Fibroblast of mammary gland (primary cell): ENCODE measurements around the gene ABCA1.
A peak's percentile ranks its signal among the peaks of the same experiment; 100 is the strongest.
"Not testable (repeated sequence)": the region's sequence is repeated elsewhere in the genome, so short reads cannot be mapped to it uniquely, and the experiment has no call there.

Experiments
- DNase-seq: peaks from one replicate; pipeline ENCODE4 v3.0.0-alpha.2; 2010; ENCODE audit warnings: low read depth
- H3K4me3 ChIP-seq: 2 replicates; pipeline ENCODE4 v1.5.1; 2011; ENCODE audit warnings: low read depth, mild to moderate bottlenecking, low read length, moderate library complexity; ENCODE audit not compliant: control insufficient read depth
- TF ChIP-seq, protein P1 (sequence below): conservative IDR thresholded peaks from 2 replicates; pipeline ENCODE4 v1.5.1; 2011; ENCODE audit warnings: low read depth, low read length, inconsistent platforms; ENCODE audit not compliant: control insufficient read depth, insufficient read depth

Gene ABCA1, protein sequence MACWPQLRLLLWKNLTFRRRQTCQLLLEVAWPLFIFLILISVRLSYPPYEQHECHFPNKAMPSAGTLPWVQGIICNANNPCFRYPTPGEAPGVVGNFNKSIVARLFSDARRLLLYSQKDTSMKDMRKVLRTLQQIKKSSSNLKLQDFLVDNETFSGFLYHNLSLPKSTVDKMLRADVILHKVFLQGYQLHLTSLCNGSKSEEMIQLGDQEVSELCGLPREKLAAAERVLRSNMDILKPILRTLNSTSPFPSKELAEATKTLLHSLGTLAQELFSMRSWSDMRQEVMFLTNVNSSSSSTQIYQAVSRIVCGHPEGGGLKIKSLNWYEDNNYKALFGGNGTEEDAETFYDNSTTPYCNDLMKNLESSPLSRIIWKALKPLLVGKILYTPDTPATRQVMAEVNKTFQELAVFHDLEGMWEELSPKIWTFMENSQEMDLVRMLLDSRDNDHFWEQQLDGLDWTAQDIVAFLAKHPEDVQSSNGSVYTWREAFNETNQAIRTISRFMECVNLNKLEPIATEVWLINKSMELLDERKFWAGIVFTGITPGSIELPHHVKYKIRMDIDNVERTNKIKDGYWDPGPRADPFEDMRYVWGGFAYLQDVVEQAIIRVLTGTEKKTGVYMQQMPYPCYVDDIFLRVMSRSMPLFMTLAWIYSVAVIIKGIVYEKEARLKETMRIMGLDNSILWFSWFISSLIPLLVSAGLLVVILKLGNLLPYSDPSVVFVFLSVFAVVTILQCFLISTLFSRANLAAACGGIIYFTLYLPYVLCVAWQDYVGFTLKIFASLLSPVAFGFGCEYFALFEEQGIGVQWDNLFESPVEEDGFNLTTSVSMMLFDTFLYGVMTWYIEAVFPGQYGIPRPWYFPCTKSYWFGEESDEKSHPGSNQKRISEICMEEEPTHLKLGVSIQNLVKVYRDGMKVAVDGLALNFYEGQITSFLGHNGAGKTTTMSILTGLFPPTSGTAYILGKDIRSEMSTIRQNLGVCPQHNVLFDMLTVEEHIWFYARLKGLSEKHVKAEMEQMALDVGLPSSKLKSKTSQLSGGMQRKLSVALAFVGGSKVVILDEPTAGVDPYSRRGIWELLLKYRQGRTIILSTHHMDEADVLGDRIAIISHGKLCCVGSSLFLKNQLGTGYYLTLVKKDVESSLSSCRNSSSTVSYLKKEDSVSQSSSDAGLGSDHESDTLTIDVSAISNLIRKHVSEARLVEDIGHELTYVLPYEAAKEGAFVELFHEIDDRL (N-terminal part only)

DNA sequence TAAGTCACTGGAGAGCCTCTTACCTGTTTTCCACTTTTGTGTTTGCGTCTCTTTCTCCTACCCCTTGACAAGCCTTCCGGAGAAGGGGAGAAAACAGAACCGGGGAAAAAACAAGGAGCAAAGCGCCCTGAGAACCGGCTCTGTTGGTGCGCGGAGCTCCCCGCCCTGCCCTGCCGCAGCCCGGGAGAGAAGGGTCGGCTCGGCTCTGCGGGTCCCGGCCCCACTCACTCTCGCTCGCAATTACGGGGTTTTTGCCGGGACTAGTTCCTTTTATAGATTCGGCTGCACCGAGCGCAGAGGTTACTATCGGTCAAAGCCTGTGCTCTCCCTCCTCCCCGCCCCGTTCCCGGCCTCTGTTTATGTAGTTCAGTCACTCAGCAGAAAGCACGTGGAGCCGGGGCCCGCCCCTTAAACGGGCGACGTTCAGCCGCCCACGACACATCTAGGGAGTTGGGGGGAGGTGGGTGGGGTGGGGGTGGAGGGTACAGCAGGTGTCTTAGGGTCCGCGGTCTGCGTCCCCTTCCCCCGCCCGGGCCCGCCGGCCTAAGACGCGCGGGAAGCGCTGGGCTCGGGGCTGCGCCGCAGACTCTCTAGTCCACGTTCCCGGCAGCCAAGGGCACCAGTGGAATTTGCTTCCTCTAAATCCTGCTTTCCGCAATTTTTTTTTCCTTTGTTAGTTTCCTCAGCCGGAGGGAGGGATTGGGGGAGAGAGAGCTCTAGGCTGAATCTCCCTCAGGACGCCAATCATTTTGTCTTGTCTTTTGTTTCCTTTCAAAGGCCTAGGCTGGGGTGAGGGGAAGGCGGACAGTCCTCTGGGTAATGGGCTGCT lies at the start of gene ABCA1:
ABCA1 (minus strand) TSS at position 244 of the 829 bp plus-strand sequence. CDS start 24,476 bp downstream, outside the sequence.
- TF ChIP-seq, protein P1, sequence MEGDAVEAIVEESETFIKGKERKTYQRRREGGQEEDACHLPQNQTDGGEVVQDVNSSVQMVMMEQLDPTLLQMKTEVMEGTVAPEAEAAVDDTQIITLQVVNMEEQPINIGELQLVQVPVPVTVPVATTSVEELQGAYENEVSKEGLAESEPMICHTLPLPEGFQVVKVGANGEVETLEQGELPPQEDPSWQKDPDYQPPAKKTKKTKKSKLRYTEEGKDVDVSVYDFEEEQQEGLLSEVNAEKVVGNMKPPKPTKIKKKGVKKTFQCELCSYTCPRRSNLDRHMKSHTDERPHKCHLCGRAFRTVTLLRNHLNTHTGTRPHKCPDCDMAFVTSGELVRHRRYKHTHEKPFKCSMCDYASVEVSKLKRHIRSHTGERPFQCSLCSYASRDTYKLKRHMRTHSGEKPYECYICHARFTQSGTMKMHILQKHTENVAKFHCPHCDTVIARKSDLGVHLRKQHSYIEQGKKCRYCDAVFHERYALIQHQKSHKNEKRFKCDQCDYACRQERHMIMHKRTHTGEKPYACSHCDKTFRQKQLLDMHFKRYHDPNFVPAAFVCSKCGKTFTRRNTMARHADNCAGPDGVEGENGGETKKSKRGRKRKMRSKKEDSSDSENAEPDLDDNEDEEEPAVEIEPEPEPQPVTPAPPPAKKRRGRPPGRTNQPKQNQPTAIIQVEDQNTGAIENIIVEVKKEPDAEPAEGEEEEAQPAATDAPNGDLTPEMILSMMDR: no peak
- DNase-seq: peak; percentile 77
- H3K4me3 ChIP-seq: peak within 1 kb of the TSS; percentile 71

GRCh38 chr9:104977580-104977979 lies 49.6 kb upstream of the ABCA1 start:
- TF ChIP-seq, protein P1: no peak
- H3K4me3 ChIP-seq: no peak overlapping the region
- DNase-seq: no peak

GRCh38 chr9:104977168-104977567 lies 49.2 kb upstream of the ABCA1 start:
- TF ChIP-seq, protein P1: no peak
- no peak for DNase-seq
- no peak overlapping the region for H3K4me3 ChIP-seq

DNA sequence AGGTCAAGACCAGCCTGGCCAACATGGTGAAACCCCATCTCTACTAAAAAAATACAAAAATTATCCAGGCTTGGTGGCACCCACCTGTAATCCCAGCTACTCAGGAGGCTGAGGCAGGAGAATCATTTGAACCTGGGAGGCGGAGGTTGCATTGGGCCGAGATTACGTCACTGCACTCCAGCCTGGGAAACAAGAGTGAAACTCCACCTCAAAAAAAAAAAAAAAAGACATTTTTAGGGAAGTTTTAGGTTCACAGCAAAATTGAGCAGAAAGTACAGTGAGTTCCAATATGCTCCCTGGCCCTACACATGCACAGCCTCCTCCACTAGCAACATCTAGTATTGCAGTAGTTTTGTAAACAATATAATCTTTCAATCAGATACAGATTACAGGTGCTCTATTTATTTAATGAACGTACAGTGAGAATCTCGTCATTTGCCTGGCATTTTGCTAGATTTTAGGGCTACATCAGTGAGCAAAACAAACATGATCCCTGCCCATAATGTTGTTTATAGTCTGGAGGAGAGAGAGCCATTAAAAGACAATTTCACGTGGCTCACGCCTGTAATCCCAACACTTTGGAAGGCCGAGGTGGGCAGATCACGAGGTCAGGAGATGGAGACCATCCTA lies 48.1 kb upstream of the ABCA1 start:
- H3K4me3 ChIP-seq, DNase-seq: not testable (repeated sequence)

DNA sequence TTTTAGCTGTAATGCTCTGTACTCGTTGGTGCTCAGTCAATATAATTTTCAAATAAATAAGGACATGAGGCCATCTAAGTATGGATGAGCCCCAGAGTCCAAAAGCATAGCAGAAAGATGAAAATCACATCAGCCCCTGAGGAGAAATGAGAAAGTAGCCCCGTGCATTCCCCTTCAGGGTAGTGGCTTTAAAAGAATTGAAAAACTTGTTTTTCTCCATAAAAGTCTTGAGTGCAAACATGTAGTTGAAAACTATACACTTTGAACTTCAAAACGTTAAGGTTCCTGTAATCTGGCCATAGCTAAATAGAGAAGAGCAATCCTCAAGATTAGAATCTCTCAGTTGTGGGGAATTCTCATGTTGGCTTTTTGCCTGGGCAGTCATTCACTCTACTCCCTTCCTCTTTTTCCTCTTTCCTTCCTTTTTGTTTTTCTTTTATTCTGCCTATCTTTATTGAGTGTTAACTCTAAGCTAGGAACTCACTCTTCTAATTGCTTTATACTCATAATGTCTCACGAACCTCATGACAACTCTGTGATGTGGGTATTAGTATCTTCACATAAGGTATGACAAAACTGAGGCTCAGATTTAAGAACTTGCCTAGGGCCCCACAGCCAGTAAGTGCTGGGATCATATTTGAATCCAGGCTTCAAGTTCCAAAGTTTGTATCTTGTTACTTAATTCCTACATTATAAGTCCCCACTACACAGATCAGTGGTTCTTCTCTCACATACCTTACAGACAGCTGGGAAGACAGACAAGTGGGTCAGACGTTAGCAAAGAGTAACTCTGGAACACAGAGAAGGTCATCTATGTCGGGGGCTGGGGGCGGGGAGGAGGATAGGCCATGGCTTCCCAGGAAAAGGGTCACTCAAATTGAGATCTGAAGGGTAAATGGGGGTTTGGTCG lies 46.4 kb upstream of the ABCA1 start:
- DNase-seq: no peak
- TF ChIP-seq, protein P1: no peak
- H3K4me3 ChIP-seq: no peak overlapping the region
